A549 treated with AZD2906 at 1 μM for 4 hours (cell line): ENCODE data around the gene ABRAXAS1. TPM values are rescaled to one million over a fixed set of nuclear protein-coding genes. Genes with fewer than 3 reads are reported as not detected.

Source experiments
- total RNA-seq: library from RNA; stranded (reverse); fragments of 200-300 nt; extraction: Qiagen RNA extraction; gene quantifications from 5 replicates; pipeline ENCODE4 v1.2.3, GENCODE V29; 2022

Gene ABRAXAS1
- total RNA-seq: 4.9 to 7.6 TPM (median 6.6 TPM) in 5 replicates

GRCh38 chr4:83484500-83485461 lies at the start of gene ABRAXAS1:
TSS of gene ABRAXAS1 (minus strand) at chr4:83485100. CDS start at chr4:83485072, 28 bp downstream.

GRCh38 chr4:83455281-83456183 lies 29.4 kb downstream of the ABRAXAS1 start, which contains the start of the genes HELQ and MRPS18C:
TSS of gene HELQ (minus strand) at chr4:83455823. CDS start at chr4:83455693, 130 bp downstream.
TSS of gene MRPS18C (plus strand) at chr4:83456058. CDS start at chr4:83456078, 20 bp downstream.

Other genes starting within 250 kb of the ABRAXAS1 start
- gene COQ2, start 200.3 kb downstream of the ABRAXAS1 start, total RNA-seq: 17.7 to 20.5 TPM (median 19.8 TPM) in 5 replicates
- gene HPSE, start 150.3 kb downstream of the ABRAXAS1 start, total RNA-seq: 1.0 to 1.5 TPM (median 1.3 TPM) in 5 replicates
- gene HELQ, start 29.3 kb downstream of the ABRAXAS1 start, total RNA-seq: 4.6 to 6.6 TPM (median 4.7 TPM) in 5 replicates
- 39.7 to 53.0 TPM (median 40.9 TPM) in 5 replicates for gene MRPS18C, start 29.0 kb downstream of the ABRAXAS1 start, total RNA-seq
- 24.8 to 33.4 TPM (median 29.9 TPM) in 5 replicates for gene GPAT3, start 51.0 kb upstream of the ABRAXAS1 start, total RNA-seq